ENCODE results near the gene CRK.
A peak's percentile ranks its signal among the peaks of the same experiment; 100 is the strongest.
"Not testable (repeated sequence)": the region's sequence is repeated elsewhere in the genome, so short reads cannot be mapped to it uniquely, and the experiment has no call there.

CRK gene

GRCh38 chr17:1398931-1399678 is 56.9 kb downstream of the CRK start:
- peak overlapping the region; percentile 79 for H3K4me3 ChIP-seq (ENCODE audit: low read depth, low read length)
- peaks cover 10% of the 10 kb centered on the region for H3K4me1 ChIP-seq
- peak overlapping the region; percentile 72 for H3K4me2 ChIP-seq (ENCODE audit: low read length)
- peaks cover 52% of the 10 kb centered on the region for H3K79me2 ChIP-seq
- peak overlapping the region; percentile 42 for H3K9ac ChIP-seq
- no peaks in the 10 kb centered on the region for H3K27me3 ChIP-seq (ENCODE audit: control insufficient read depth, insufficient read depth, low read length)
- H3K27ac ChIP-seq, result peak overlapping the region; percentile 94
- H3K9me3 ChIP-seq (ENCODE audit: control insufficient read depth, low read length), result no peaks in the 10 kb centered on the region
- no peak for TF ChIP-seq CTCF (IDR thresholded peaks at IDR 0.05)
- no peaks in the 10 kb centered on the region for H3K36me3 ChIP-seq (ENCODE audit: control insufficient read depth, insufficient read depth, low read length)
- peak overlapping the region; percentile 80 for H2AFZ ChIP-seq

GRCh38 chr17:1398028-1398427 is 58.0 kb downstream of the CRK start:
- no peak for TF ChIP-seq CTCF (IDR thresholded peaks at IDR 0.05)
- Histone ChIP-seq H3K27me3 (ENCODE audit: control insufficient read depth, insufficient read depth, low read length) (no peaks in the 10 kb centered on the region), H3K9ac (no peak overlapping the region), H2AFZ (no peak overlapping the region), H3K4me3 (ENCODE audit: low read depth, low read length) (peak overlapping the region; percentile 79), H3K36me3 (ENCODE audit: control insufficient read depth, insufficient read depth, low read length) (no peaks in the 10 kb centered on the region), H3K4me1 (peaks cover 14% of the 10 kb centered on the region), H3K27ac (no peak overlapping the region), H3K79me2 (peaks cover 63% of the 10 kb centered on the region), H3K9me3 (ENCODE audit: control insufficient read depth, low read length) (no peaks in the 10 kb centered on the region), H3K4me2 (ENCODE audit: low read length) (peak overlapping the region; percentile 72)

GRCh38 chr17:1395876-1396665 is 60.0 kb downstream of the CRK start:
- Histone ChIP-seq H3K79me2 (peaks cover 81% of the 10 kb centered on the region), H3K4me1 (peaks cover 30% of the 10 kb centered on the region)
- not testable (repeated sequence) for H2AFZ ChIP-seq; H3K36me3 ChIP-seq (ENCODE audit: control insufficient read depth, insufficient read depth, low read length); H3K4me3 ChIP-seq (ENCODE audit: low read depth, low read length); H3K27ac ChIP-seq; H3K4me2 ChIP-seq (ENCODE audit: low read length); H3K9me3 ChIP-seq (ENCODE audit: control insufficient read depth, low read length); H3K9ac ChIP-seq; H3K27me3 ChIP-seq (ENCODE audit: control insufficient read depth, insufficient read depth, low read length)

GRCh38 chr17:1391577-1391976 is 64.5 kb downstream of the CRK start:
- no peak for TF ChIP-seq CTCF (IDR thresholded peaks at IDR 0.05)
- H3K36me3 ChIP-seq (ENCODE audit: control insufficient read depth, insufficient read depth, low read length), result no peaks in the 10 kb centered on the region
- no peaks in the 10 kb centered on the region for H3K27me3 ChIP-seq (ENCODE audit: control insufficient read depth, insufficient read depth, low read length)
- H2AFZ ChIP-seq, result no peak overlapping the region
- H3K9ac ChIP-seq, result no peak overlapping the region
- no peak overlapping the region for H3K4me2 ChIP-seq (ENCODE audit: low read length)
- H3K27ac ChIP-seq, result peak overlapping the region; percentile 40
- H3K4me1 ChIP-seq, result peaks cover 30% of the 10 kb centered on the region
- H3K79me2 ChIP-seq, result peaks cover 83% of the 10 kb centered on the region
- H3K4me3 ChIP-seq (ENCODE audit: low read depth, low read length), result no peak overlapping the region
- H3K9me3 ChIP-seq (ENCODE audit: control insufficient read depth, low read length), result no peaks in the 10 kb centered on the region
